Measurements from ENCODE around the gene PYHIN1.

- no peak for TF ChIP-seq CTCF (IDR thresholded peaks at IDR 0.05; ENCODE audit: low read depth, low read length, poor library complexity, severe bottlenecking)
- no peak for TF ChIP-seq EZH2phosphoT487 (IDR thresholded peaks at IDR 0.05; ENCODE audit: borderline replicate concordance, low read length)
Measured at GRCh38 chr1:158961178-158961577, 29.8 kb downstream of the PYHIN1 start.

All from DOHH2 (cell line).